ENCODE measurements around the gene DMTF1. TPM values are rescaled to one million over a fixed set of nuclear protein-coding genes. Genes with fewer than 3 reads are reported as not detected.

The DMTF1 gene
- total and polyA plus RNA-seq, 10 of the 15 experiments (the other 5 are each of a cell fraction or from before 2014, with no cell fraction given), result 24.3 to 191 (median 72.0) TPM

- no peak overlapping the region for H3K4me3 ChIP-seq
- H3K9ac ChIP-seq (ENCODE audit: control insufficient read depth, insufficient read depth, low read length), result no peak overlapping the region
- no peak for FAIRE-seq
- H4K20me1 ChIP-seq (ENCODE audit: control insufficient read depth, insufficient read depth), result peaks cover 4% of the 10 kb centered on the region
- CTCF ChIA-PET, result interaction anchor here (0.8 to 2.3 kb wide), 4 partner anchors 9 to 17 kb away, joined by 3 to 13 read pairs (median 3); no protein-coding TSS in a partner anchor
- TF ChIP-seq PML (IDR thresholded peaks at IDR 0.05; ENCODE audit: low read length) (peak; percentile 32; the same call in 1 of the 2 replicates), BCLAF1 (IDR thresholded peaks at IDR 0.05) (no peak)
- 62% methylated on average over 1 of the region's 1 CpG for WGBS (ENCODE audit: insufficient coverage, insufficient replicate concordance, low lambda C conversion rate, missing lambda C conversion rate)
- POLR2A ChIA-PET, result interaction anchor here (1.9 kb wide), 1 partner anchor 10 kb away, joined by 10 read pairs; no protein-coding TSS in a partner anchor
- intact Hi-C loops (cut with micrococcal nuclease; ENCODE audit: unreplicated experiment), result no loop called here
- in situ Hi-C loops (cut with MboI), result no loop called here
- peaks cover 8 to 26% of the 10 kb centered on the region in 2 experiments for H3K36me3 ChIP-seq (ENCODE audit: control insufficient read depth in 2 of 2, insufficient read depth in 2 of 2, low read length in 1 of 2)
- H3K27ac ChIP-seq (ENCODE audit: control insufficient read depth, insufficient read depth), result no peak overlapping the region
- SMC1A ChIA-PET (ENCODE audit: uncharacterized antibody, unreplicated experiment), result interaction anchor here (1.0 to 4.1 kb wide), 6 partner anchors 10 to 361 kb away, joined by 3 to 47 read pairs (median 7); no protein-coding TSS in a partner anchor
- RAD21 ChIA-PET (ENCODE audit: unreplicated experiment), result interaction anchor here (1.6 to 2.1 kb wide), 2 partner anchors 10 to 15 kb away, joined by 6 to 11 read pairs; no protein-coding TSS in a partner anchor
- H3K4me2 ChIP-seq (ENCODE audit: control insufficient read depth, insufficient read depth), result peak overlapping the region; percentile 27; the same call in 1 of the 2 replicates
- H3K79me2 ChIP-seq (ENCODE audit: control insufficient read depth, insufficient read depth, low read length), result peaks cover 94% of the 10 kb centered on the region
- H3K4me1 ChIP-seq (ENCODE audit: control insufficient read depth, insufficient read depth, low read length), result peaks cover 8% of the 10 kb centered on the region
- H2AFZ ChIP-seq (ENCODE audit: control insufficient read depth, low read depth, low read length), result no peak overlapping the region
- no peaks in the 10 kb centered on the region for H3K27me3 ChIP-seq (replicated peaks in 1 of 2; ENCODE audit: control insufficient read depth in 2 of 2, insufficient read depth in 2 of 2, low read length in 1 of 2)
- no peak for DNase-seq (ENCODE audit: low read depth, low spot score)
- H3K9me3 ChIP-seq (replicated peaks; ENCODE audit: control insufficient read depth, insufficient read depth, low read length), result peaks cover 28% of the 10 kb centered on the region
- ATAC-seq, result no peak
- BruUV-seq (replicated peaks), result no TSS peak
Observed at GRCh38 chr7:87202208-87202607, 50.0 kb downstream of the DMTF1 start.

GRCh38 chr7:87202705-87203104 lies 50.5 kb downstream of the DMTF1 start:
- intact Hi-C loops (cut with micrococcal nuclease; ENCODE audit: unreplicated experiment), result no loop called here
- H3K4me3 ChIP-seq, result no peak overlapping the region
- DNase-seq (ENCODE audit: low read depth, low spot score), result no peak
- no peak overlapping the region for H3K4me2 ChIP-seq (ENCODE audit: control insufficient read depth, insufficient read depth)
- peaks cover 8 to 28% of the 10 kb centered on the region in 2 experiments for H3K36me3 ChIP-seq (ENCODE audit: control insufficient read depth in 2 of 2, insufficient read depth in 2 of 2, low read length in 1 of 2)
- no peak for FAIRE-seq
- no peak overlapping the region for H3K27ac ChIP-seq (ENCODE audit: control insufficient read depth, insufficient read depth)
- in situ Hi-C loops (cut with MboI), result no loop called here
- peak; percentile 43 for ATAC-seq
- TF ChIP-seq POLR2AphosphoS5 (IDR thresholded peaks at IDR 0.05; ENCODE audit: low read length), result peak; percentile 45; the same call in 1 of the 2 replicates
- TF ChIP-seq PML (IDR thresholded peaks at IDR 0.05; ENCODE audit: low read length), result peak; percentile 36; the same call in 1 of the 2 replicates
- no peak for TF ChIP-seq FOS (IDR thresholded peaks at IDR 0.05; ENCODE audit: borderline replicate concordance, extremely low read depth, insufficient read length)
- TF ChIP-seq USF1 (IDR thresholded peaks at IDR 0.05; ENCODE audit: borderline replicate concordance, extremely low read length, insufficient read depth, low read depth, low read length), result no peak
- peaks cover 4% of the 10 kb centered on the region for H4K20me1 ChIP-seq (ENCODE audit: control insufficient read depth, insufficient read depth)
- ChIA-PET RAD21 (ENCODE audit: unreplicated experiment) (interaction anchor here (1.6 to 2.1 kb wide), 2 partner anchors 9 to 15 kb away, joined by 6 to 11 read pairs; no protein-coding TSS in a partner anchor), POLR2A (interaction anchor here (1.9 to 2.0 kb wide), 2 partner anchors 9 to 11 kb away, joined by 10 to 11 read pairs; no protein-coding TSS in a partner anchor), SMC1A (ENCODE audit: uncharacterized antibody, unreplicated experiment) (interaction anchor here (2.7 to 4.1 kb wide), 3 partner anchors 10 to 49 kb away, joined by 10 to 47 read pairs (median 10); no protein-coding TSS in a partner anchor), CTCF (interaction anchor here (1.2 to 2.3 kb wide), 2 partner anchors 10 to 18 kb away, joined by 3 to 13 read pairs; no protein-coding TSS in a partner anchor)
- no peaks in the 10 kb centered on the region for H3K27me3 ChIP-seq (replicated peaks in 1 of 2; ENCODE audit: control insufficient read depth in 2 of 2, insufficient read depth in 2 of 2, low read length in 1 of 2)
- peaks cover 93% of the 10 kb centered on the region for H3K79me2 ChIP-seq (ENCODE audit: control insufficient read depth, insufficient read depth, low read length)
- no peak overlapping the region for H2AFZ ChIP-seq (ENCODE audit: control insufficient read depth, low read depth, low read length)
- no TSS peak for BruUV-seq (replicated peaks)
- H3K4me1 ChIP-seq (ENCODE audit: control insufficient read depth, insufficient read depth, low read length), result peaks cover 8% of the 10 kb centered on the region
- no peak overlapping the region for H3K9ac ChIP-seq (ENCODE audit: control insufficient read depth, insufficient read depth, low read length)
- 65% methylated on average over 2 of the region's 2 CpGs for WGBS (ENCODE audit: insufficient coverage, insufficient replicate concordance, low lambda C conversion rate, missing lambda C conversion rate)
- H3K9me3 ChIP-seq (replicated peaks; ENCODE audit: control insufficient read depth, insufficient read depth, low read length), result peaks cover 31% of the 10 kb centered on the region

Measured in GM12878 (cell line).